ENCODE measurements around the gene SMG7. TPM values are rescaled to one million over a fixed set of nuclear protein-coding genes. Genes with fewer than 3 reads are reported as not detected.

Gene SMG7
- total RNA-seq, 1 experiment from 2014 or later = 107 TPM

DNA sequence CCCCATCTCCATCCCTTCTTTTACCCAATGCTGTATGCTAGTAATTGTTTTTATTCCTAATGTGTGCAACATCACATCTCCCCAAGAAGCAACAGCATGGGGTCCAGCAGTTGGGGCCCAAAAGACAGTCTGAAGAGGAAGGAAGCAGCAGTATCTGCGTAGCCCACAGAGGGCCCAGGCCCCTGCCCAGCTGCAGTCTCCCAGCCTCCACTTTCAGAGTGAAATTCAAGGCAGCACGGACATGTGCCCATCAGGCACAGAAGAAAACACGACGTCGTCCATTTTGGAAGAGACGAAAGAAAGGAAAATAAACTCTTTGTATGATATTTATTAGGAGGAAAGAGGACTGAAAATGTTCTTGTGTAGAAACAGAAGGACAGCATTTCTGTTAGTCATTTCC is 80.6 kb downstream of the SMG7 start:
- intact Hi-C loops (cut with micrococcal nuclease) = no loop called here
- no peak for TF ChIP-seq CTCF (IDR thresholded peaks at IDR 0.05; ENCODE audit: unreplicated experiment)
- CTCF ChIA-PET = interaction anchor here (0.6 kb wide), 1 partner anchor 28 kb away, joined by 3 read pairs; no protein-coding TSS in a partner anchor
- Mint-ChIP-seq H3K36me3 (ENCODE audit: insufficient read depth, unreplicated experiment) (peaks cover 93% of the 10 kb centered on the region), H3K4me1 (ENCODE audit: insufficient read depth, unreplicated experiment) (no peaks in the 10 kb centered on the region), H3K4me3 (ENCODE audit: unreplicated experiment) (no peak overlapping the region), H3K9me3 (ENCODE audit: unreplicated experiment) (no peaks in the 10 kb centered on the region), H3K27me3 (ENCODE audit: insufficient read depth, unreplicated experiment) (no peaks in the 10 kb centered on the region), H3K27ac (ENCODE audit: low read depth, unreplicated experiment) (no peak overlapping the region)
- POLR2A ChIA-PET = interaction anchor here (0.7 to 1.3 kb wide), 2 partner anchors 13 to 579 kb away, joined by 3 to 5 read pairs; no protein-coding TSS in a partner anchor
- no peak for DNase-seq (ENCODE audit: unreplicated experiment)
- BruUV-seq (replicated peaks) = no TSS peak

DNA sequence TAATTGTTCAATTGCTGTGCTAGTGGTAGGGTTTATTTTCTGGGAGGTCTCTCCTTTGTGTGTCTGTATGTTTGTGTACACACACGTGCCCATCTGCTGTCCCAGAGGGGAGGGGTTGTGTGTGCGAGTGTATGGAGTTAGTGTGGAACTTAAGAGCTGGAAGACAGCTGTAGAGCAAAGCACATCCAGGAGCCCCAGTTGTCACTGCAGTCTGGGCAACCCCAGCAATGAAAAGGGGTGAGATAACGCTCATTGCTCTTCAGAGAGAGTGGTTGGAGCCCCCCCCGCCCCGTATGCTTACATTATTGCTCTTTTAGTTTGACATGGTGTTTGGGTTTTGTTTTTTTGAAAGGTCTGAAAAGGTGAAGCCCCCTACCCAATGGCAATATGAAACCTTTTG is 81.0 kb downstream of the SMG7 start:
- intact Hi-C loops (cut with micrococcal nuclease) = no loop called here
- no peak for DNase-seq (ENCODE audit: unreplicated experiment)
- POLR2A ChIA-PET = interaction anchor here (0.7 to 1.3 kb wide), 3 partner anchors 14 to 579 kb away, joined by 3 to 5 read pairs (median 4); no protein-coding TSS in a partner anchor
- no peak for TF ChIP-seq CTCF (IDR thresholded peaks at IDR 0.05; ENCODE audit: unreplicated experiment)
- CTCF ChIA-PET = interaction anchor here (0.6 to 0.8 kb wide), 2 partner anchors 69 to 79 kb away, joined by 3 to 4 read pairs; no protein-coding TSS in a partner anchor
- BruUV-seq (replicated peaks) = no TSS peak
- Mint-ChIP-seq H3K9me3 (ENCODE audit: unreplicated experiment) (no peaks in the 10 kb centered on the region), H3K27ac (ENCODE audit: low read depth, unreplicated experiment) (no peak overlapping the region), H3K4me1 (ENCODE audit: insufficient read depth, unreplicated experiment) (no peaks in the 10 kb centered on the region), H3K36me3 (ENCODE audit: insufficient read depth, unreplicated experiment) (peaks cover 93% of the 10 kb centered on the region), H3K27me3 (ENCODE audit: insufficient read depth, unreplicated experiment) (no peaks in the 10 kb centered on the region), H3K4me3 (ENCODE audit: unreplicated experiment) (no peak overlapping the region)

DNA sequence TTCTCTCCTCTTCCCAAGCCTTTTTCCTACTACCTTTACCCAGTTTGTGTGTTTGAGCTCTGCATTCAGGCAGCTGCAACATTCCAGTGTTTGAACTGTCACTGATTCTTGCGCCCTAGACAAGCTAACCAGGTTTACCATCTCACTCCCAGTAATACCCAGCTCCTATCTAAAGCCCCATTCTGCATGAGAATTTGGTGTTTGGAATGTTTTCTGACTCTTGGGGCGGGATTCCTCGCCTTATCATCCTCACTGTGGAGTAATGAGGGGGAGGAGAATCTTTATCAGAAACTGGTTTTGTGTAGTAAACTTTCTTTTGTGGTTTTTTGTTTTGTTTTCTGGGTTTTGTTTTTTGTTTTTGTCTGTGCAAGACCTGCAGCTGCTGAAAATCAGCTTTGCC is 81.5 kb downstream of the SMG7 start:
- no TSS peak for BruUV-seq (replicated peaks)
- no peak overlapping the region for H3K4me3 Mint-ChIP-seq (ENCODE audit: unreplicated experiment)
- no peak for TF ChIP-seq CTCF (IDR thresholded peaks at IDR 0.05; ENCODE audit: unreplicated experiment)

DNA sequence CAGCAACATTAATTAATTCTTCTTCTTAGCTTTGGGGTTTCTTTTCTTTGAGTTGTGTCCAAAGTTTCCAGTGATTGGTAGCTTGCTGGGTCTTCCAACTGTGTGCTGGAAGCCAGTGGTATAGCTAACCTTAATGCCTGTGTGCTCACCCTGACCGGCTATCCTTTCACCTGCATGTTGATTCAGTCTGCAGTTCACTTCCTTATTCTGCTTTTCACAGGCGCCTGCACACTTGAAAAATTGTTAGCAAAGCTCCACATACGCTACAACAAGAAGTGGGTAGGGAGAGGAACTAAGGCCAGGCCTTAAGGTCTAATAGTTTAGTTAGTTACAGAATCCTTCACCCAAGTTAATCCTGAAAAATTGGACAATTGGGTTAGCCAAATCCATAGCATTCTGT is 82.3 kb downstream of the SMG7 start:
- no peak overlapping the region for H3K27ac Mint-ChIP-seq (ENCODE audit: low read depth, unreplicated experiment)
- no peaks in the 10 kb centered on the region for H3K4me1 Mint-ChIP-seq (ENCODE audit: insufficient read depth, unreplicated experiment)
- H3K9me3 Mint-ChIP-seq (ENCODE audit: unreplicated experiment) = no peaks in the 10 kb centered on the region
- POLR2A ChIA-PET = interaction anchor here (0.8 to 1.4 kb wide), 3 partner anchors 8 to 82 kb away, joined by 3 read pairs; partner anchors contain the start of gene SMG7
- BruUV-seq (replicated peaks) = no TSS peak
- no peaks in the 10 kb centered on the region for H3K27me3 Mint-ChIP-seq (ENCODE audit: insufficient read depth, unreplicated experiment)
- no peak overlapping the region for H3K4me3 Mint-ChIP-seq (ENCODE audit: unreplicated experiment)
- no peak for DNase-seq (ENCODE audit: unreplicated experiment)
- no peak for TF ChIP-seq CTCF (IDR thresholded peaks at IDR 0.05; ENCODE audit: unreplicated experiment)
- CTCF ChIA-PET = interaction anchor here (0.6 to 1.6 kb wide), 3 partner anchors 8 to 240 kb away, joined by 3 to 4 read pairs (median 4); no protein-coding TSS in a partner anchor
- intact Hi-C loops (cut with micrococcal nuclease) = loop anchor here (1.0 kb wide), 1 partner anchor 69 kb away; no protein-coding TSS in a partner anchor
- peaks cover 81% of the 10 kb centered on the region for H3K36me3 Mint-ChIP-seq (ENCODE audit: insufficient read depth, unreplicated experiment)

More for the DNA sequence above, 81.5 kb downstream of the SMG7 start:
- H3K36me3 Mint-ChIP-seq (ENCODE audit: insufficient read depth, unreplicated experiment) = peaks cover 89% of the 10 kb centered on the region
- DNase-seq (ENCODE audit: unreplicated experiment) = no peak
- POLR2A ChIA-PET = interaction anchor here (0.7 to 1.3 kb wide), 4 partner anchors 14 to 580 kb away, joined by 3 to 5 read pairs (median 4); partner anchors contain the start of gene SMG7
- intact Hi-C loops (cut with micrococcal nuclease) = loop anchor here (1.0 kb wide), 1 partner anchor 70 kb away; no protein-coding TSS in a partner anchor
- CTCF ChIA-PET = interaction anchor here (0.5 to 0.8 kb wide), 3 partner anchors 48 to 79 kb away, joined by 3 to 4 read pairs (median 3); no protein-coding TSS in a partner anchor
- H3K27me3 Mint-ChIP-seq (ENCODE audit: insufficient read depth, unreplicated experiment) = no peaks in the 10 kb centered on the region
- H3K4me1 Mint-ChIP-seq (ENCODE audit: insufficient read depth, unreplicated experiment) = no peaks in the 10 kb centered on the region
- H3K27ac Mint-ChIP-seq (ENCODE audit: low read depth, unreplicated experiment) = no peak overlapping the region
- no peaks in the 10 kb centered on the region for H3K9me3 Mint-ChIP-seq (ENCODE audit: unreplicated experiment)
